Measurements from ENCODE around the gene GCK.
"Not testable (repeated sequence)": the region's sequence is repeated elsewhere in the genome, so short reads cannot be mapped to it uniquely, and the experiment has no call there.

The GCK gene

GRCh38 chr7:44176486-44176885, 12.8 kb downstream of the GCK start:
- no peak for DNase-seq

DNA sequence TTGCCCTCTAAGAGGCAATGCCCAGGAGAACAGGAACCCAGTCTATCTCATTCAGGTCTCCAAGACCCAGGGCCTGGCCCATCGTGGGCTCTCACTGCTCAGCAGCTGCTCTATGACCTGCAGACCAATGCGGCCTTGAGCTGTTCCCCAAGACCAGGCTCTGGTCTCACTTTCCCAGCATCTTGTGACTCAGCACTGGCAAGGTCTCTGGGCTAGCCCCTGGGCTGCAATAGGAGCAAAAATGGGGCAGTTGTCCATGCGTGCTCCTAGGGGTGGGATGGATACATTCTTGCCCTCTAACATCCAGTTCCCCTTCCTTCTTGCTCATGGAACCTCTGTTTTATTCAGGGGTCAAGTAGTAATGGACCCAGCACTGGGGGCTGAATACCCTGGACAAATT, 13.5 kb downstream of the GCK start:
- no peak for DNase-seq

- not testable (repeated sequence) for DNase-seq
Measured at GRCh38 chr7:44174694-44174948, 14.6 kb downstream of the GCK start.

DNA sequence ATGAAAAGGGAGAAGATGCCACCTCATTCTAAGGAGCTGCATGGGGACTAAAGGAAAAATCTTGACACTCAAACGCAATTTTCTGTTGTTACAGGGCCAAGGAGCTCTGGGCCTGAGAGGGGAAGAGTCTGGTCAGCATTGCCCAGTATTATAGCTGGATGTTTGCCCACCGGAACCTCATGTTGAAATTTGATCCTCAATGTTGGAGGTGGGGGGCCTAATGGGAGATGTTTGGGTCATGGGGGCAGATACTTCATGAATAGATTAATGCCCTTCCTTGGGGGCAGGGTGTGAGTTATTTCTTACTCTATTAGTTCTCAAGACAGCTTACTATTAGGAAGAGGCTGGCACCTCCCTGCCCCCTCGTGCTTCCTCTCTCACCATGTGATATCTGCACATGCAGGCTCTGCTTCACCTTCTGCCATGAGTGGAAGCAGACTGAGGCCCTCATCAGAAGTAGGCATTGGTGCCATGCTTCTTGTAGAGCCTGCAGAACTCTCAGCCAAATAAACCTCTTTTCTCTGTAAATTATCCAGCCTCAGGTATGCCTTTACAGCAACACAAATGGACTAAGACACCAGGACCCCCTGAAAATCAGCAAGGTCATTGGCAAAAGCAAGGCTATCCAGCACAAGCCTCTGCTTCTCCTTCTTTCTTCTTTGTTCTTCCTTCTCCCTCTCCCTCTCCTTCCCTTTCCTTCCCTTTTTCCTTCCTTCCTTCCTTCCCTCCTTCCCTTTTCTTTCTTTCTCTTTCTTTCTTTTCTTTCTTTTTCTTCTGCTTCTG, 15.1 kb downstream of the GCK start:
- DNase-seq = no peak

DNA sequence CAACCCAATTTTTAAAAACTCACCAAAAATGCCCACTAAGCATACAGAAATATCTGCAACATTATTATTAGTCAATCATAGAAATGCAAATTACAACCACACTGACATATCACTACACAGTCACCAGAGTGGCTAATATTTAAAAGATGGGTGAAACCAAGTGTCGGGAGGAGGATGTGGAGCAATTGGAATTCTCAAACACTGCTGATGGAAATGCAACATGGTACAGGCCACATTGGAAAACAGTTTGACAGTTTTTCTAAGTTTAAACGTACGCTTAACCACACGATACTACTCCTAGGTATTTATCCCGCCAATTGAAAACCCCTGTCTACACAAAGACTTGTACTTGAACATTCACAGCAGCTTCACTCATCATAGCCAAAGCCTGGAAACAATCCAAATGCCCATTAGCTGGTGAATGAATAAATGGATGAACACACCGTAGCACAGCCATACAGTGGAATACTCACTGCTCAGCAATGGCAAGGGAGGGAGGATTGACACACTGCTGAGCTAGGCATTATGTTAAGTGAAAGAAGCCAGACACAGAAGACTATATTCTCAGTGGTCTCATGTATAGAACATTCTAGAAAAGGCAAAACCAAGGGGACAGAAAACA, 16.3 kb downstream of the GCK start:
- no peak for DNase-seq

DNA sequence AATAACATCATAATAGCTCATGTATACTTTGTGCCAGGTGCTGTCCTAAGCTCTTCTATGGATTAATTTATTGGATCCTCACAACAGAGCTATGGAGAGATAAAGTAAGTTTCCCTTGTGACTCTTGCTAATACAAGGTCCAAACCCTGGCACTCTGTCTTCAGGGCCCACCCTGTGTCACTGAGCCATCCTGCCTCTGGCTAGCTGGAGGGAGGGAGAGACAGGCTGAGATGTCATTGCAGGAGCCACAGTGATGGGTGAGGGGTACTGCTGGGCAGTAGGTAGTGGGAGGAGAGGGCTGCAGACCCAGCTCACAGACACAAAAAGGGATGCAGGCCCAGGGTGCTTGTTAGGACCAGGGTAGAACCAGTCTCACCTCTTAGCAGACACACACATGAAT, 16.9 kb downstream of the GCK start:
- DNase-seq = no peak

GRCh38 chr7:44171901-44172300, 17.3 kb downstream of the GCK start:
- not testable (repeated sequence) for DNase-seq

DNA sequence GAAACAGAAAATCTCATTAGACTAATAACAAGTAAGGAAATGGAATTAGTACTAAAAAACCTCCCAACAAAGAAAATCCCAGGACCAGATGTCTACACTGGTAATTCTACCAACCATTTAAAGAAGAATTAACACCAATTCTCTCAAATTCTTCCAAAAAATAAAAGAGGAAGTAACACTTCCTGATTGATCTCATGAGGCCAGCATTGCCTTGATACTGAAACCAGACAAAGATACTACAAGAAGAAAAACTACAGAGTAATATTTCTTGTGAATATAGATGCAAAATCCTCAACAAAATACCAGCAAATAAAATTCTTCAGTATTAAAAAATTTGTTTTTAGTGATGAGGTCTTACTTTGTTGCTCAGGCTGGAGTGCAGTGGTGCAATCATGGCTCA, 21.3 kb downstream of the GCK start:
- DNase-seq = no peak

GRCh38 chr7:44163591-44163990, 25.6 kb downstream of the GCK start:
- no peak for DNase-seq

GRCh38 chr7:44162785-44163395, 26.3 kb downstream of the GCK start:
- no peak for DNase-seq

GRCh38 chr7:44162179-44162578, 27.1 kb downstream of the GCK start:
- no peak for DNase-seq

GRCh38 chr7:44161371-44161770, 27.9 kb downstream of the GCK start:
- DNase-seq = no peak

GRCh38 chr7:44159824-44160630, 29.2 kb downstream of the GCK start:
- no peak for DNase-seq

DNA sequence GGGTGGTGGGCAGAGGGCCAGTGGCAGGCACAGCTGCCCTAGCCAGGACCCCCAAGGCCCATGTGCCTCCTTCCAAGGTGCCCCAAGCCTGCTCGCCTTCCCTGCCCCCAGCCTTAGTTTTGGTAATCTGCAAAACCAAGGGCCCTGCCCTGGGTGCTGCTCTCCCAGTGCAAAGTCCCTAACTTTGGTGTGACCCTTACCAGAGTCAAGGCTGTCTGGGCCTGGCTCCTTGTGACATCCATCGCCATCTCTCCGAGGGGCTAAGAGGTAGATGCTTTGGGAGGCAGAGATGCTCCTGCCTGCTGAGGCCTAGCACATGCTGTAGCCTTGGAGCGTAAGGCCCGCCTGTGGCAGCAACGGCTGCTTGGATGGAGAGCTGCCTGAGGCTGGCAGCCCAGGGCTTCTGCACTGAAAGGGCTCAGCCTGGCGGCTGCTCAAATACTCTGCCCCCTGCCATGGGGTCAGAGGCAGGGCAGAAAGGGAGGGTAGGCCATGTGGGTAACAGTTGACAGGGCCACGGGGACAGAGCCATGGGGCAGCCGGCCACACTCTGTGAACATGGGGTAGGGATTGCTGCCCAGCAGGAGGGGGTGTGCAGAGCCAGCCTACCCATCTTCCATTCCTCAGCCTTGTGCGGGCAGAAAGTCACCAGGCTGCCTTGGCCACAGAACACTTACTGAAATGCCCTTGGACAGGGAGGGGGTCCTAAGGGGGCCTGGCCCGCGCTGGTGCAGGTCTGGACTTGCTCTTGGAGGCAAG, 30.2 kb downstream of the GCK start:
- no peak for DNase-seq

GRCh38 chr7:44158096-44158872, 31.0 kb downstream of the GCK start:
- DNase-seq = no peak

DNA sequence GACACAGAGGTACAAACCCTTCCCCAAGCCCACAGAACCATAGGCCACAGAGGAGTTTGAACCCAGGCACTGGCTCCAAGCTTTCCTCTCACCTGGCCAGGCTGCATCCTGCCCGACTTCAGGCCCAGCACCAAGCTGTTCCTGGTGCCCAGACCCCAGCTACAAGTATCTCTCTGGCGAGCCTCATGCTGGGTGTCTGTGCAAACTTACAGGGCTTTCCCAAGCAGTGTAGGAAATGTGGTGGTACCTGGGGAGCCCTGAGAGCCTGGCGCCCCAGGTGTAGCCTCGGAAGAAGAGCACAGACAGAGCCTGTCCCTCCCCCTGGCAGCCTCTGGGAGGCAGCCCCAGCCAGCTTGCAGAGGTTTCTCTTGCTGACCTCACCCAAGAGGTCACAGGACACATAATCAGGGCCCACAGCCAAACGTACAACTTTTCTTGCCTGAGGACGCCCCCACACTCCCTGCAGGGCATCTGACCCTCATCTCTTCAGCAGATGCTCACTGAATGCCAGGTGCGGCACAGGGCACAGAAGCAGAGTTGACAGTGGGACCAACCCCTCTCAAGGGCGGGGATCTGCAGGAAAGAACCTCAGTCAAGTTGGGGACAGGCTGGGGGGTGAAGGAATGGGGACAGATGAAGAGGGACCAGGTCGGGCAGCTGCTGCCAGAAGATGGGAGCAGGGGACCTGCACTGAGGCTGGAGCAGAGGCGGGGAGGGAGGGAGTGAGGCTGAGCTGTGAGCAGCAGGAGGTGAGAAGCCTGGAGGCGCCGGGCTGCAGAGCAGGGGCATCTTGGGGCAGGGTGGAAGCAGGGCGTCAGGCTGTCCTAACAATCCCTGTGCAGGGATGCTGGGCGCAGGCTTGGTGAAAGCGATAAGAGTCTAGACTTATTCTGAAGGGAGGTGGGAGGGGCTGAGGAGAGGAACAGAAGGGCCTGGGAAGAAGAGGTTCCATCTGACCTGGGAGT, 31.8 kb downstream of the GCK start:
- DNase-seq = no peak

GRCh38 chr7:44156453-44157010, 32.7 kb downstream of the GCK start:
- DNase-seq = no peak

GRCh38 chr7:44155191-44156185, 33.8 kb downstream of the GCK start:
- no peak for DNase-seq

DNA sequence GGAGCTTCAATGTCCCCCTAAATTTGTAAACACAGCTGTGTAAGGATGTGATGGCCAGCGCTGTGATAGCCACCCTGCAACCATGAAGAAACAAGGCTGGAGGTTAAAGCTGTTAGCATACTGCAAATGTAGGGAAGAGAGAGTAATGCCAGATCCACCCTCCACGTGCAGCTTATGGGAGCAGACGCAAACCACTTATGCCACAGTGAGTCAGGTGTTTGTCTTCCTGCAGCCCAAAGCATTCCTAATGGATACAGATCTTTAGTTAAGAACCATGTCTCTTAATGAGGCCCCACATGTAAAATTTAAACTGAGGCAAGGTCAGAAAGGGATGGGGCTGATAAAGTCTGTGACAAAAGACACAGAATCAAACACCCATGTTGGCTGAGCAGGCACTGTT, 34.5 kb downstream of the GCK start:
- no peak for DNase-seq
